Measurements from ENCODE around the gene E2F4.

The E2F4 gene

GRCh38 chr16:67187175-67187890, 4.6 kb upstream of the E2F4 start:
- no peak for DNase-seq (ENCODE audit: extremely low spot score)
- ChIA-PET POLR2A (no interaction called here), CTCF (interaction anchor here (1.3 to 4.3 kb wide), 6 partner anchors 12 to 212 kb away, joined by 3 to 45 read pairs (median 12); partner anchors contain the start of gene NOL3)
- TF ChIP-seq CTCF (IDR thresholded peaks at IDR 0.05; ENCODE audit: control extremely low read depth, extremely low read depth, low read depth, missing control alignments) = no peak

- DNase-seq (ENCODE audit: extremely low spot score) = no peak
- ChIA-PET CTCF (interaction anchor here (1.1 to 4.3 kb wide), 5 partner anchors 13 to 228 kb away, joined by 3 to 45 read pairs (median 17); partner anchors contain the start of gene NOL3), POLR2A (no interaction called here)
- no peak for TF ChIP-seq CTCF (IDR thresholded peaks at IDR 0.05; ENCODE audit: control extremely low read depth, extremely low read depth, low read depth, missing control alignments)
Measured at GRCh38 chr16:67188323-67188722, 3.6 kb upstream of the E2F4 start.

GRCh38 chr16:67188798-67189197, 3.2 kb upstream of the E2F4 start:
- TF ChIP-seq CTCF (IDR thresholded peaks at IDR 0.05; ENCODE audit: control extremely low read depth, extremely low read depth, low read depth, missing control alignments) = no peak
- POLR2A ChIA-PET = no interaction called here
- CTCF ChIA-PET = interaction anchor here (1.1 to 2.8 kb wide), 6 partner anchors 11 to 228 kb away, joined by 3 to 17 read pairs (median 3); partner anchors contain the start of gene NOL3
- no peak for DNase-seq (ENCODE audit: extremely low spot score)

DNA sequence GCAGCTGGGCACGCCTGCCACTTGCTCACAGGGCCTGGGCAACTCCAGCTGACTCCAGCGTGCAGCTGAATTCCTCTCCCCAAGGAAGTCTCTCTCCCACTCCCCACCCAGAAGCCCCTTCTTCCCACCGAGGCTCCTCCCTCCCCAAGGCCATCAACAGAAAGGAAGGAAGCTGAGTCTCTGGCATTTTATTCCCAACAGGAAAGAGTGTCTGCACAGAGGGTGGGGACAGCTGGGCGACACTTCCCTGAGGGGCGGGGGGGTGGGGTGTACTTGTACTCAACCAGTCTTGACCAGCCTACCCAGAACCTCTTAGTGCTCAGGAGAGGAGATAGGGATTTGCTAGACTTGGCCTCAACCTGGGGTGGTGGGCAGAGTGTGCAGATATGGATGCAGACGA, 1.9 kb upstream of the E2F4 start, which contains the start of gene EXOC3L1:
Gene EXOC3L1 (minus strand): TSS at position 96 of the 400 bp plus-strand sequence. CDS start 460 bp downstream, outside the sequence.
- no peak for DNase-seq (ENCODE audit: extremely low spot score)
- CTCF ChIA-PET = interaction anchor here (1.1 to 2.8 kb wide), 8 partner anchors 12 to 174 kb away, joined by 3 to 17 read pairs (median 4); partner anchors contain the start of gene NOL3
- POLR2A ChIA-PET = interaction anchor here (0.5 kb wide), 1 partner anchor 209 kb away, joined by 3 read pairs; no protein-coding TSS in a partner anchor

GRCh38 chr16:67190448-67191399, 1.2 kb upstream of the E2F4 start:
- CTCF ChIA-PET = interaction anchor here (1.1 to 2.8 kb wide), 6 partner anchors 15 to 175 kb away, joined by 3 to 17 read pairs (median 4); partner anchors contain the start of gene NOL3
- DNase-seq (ENCODE audit: extremely low spot score) = no peak
- POLR2A ChIA-PET = no interaction called here
- TF ChIP-seq CTCF (IDR thresholded peaks at IDR 0.05; ENCODE audit: control extremely low read depth, extremely low read depth, low read depth, missing control alignments) = no peak

More for the DNA sequence above, 1.9 kb upstream of the E2F4 start, which contains the start of gene EXOC3L1:
- TF ChIP-seq CTCF (IDR thresholded peaks at IDR 0.05; ENCODE audit: control extremely low read depth, extremely low read depth, low read depth, missing control alignments) = no peak
